T-cell (primary cell): ENCODE data around the gene ASAP2. TPM values are rescaled to one million over a fixed set of nuclear protein-coding genes. Genes with fewer than 3 reads are reported as not detected.
"Not testable (repeated sequence)": the region's sequence is repeated elsewhere in the genome, so short reads cannot be mapped to it uniquely, and the experiment has no call there.

Experiments used
- ATAC-seq, 4 experiments: fragments of 200-7000 bp in 3 of 4; fragments of 150-1000 bp in 1 of 4; cut with Tn5 transposase; replicated peaks in 1 of 4; 1 replicate in 3 of 4; 2 replicates in 1 of 4; pipeline ENCODE4 v1.10.0; 2021; ENCODE audit warnings: moderate library complexity in 3 of 4, mild to moderate bottlenecking in 2 of 4, moderate number of reproducible peaks in 1 of 4
- CTCF ChIA-PET, 2 donors: fragments of 300-600 bp; sonication (Branson Sonifier 250); formaldehyde crosslinking; loops; one replicate each; lab custom pipeline; 2022; ENCODE audit warnings: antibody characterized with exemption in 2 of 2; lab: Charles Lee
- POLR2A ChIA-PET, 2 donors: fragments of 300-600 bp; sonication (Branson Sonifier 250); formaldehyde crosslinking; loops; one replicate each; lab custom pipeline; 2022; ENCODE audit warnings: antibody characterized with exemption in 2 of 2; lab: Charles Lee
- DNase-seq, 35 experiments: peaks; one replicate each; pipeline versions ENCODE4 v3.0.0 to v3.0.0-alpha.2; 2013 to 2023
- H3K27ac ChIP-seq: one replicate; pipeline ENCODE4 v1.5.1; 2013; ENCODE audit warnings: low read length
- H3K27me3 ChIP-seq, 2 experiments: replicated peaks in 1 of 2; 1 replicate in 1 of 2; 2 replicates in 1 of 2; pipeline versions ENCODE4 v1.6.1 to v1.7.0; 2013; ENCODE audit warnings: low read length in 1 of 2, mixed read lengths in 1 of 2; ENCODE audit not compliant: control insufficient read depth in 2 of 2, insufficient read depth in 2 of 2; ENCODE audit errors: extremely low read depth in 1 of 2
- H3K36me3 ChIP-seq, 2 donors: 1 replicate in 1 of 2; 2 replicates in 1 of 2; pipeline versions ENCODE4 v1.6.1 to v1.7.0; 2013; ENCODE audit warnings: low read length in 1 of 2; ENCODE audit not compliant: control insufficient read depth in 2 of 2, insufficient read depth in 1 of 2; ENCODE audit errors: extremely low read depth in 1 of 2
- H3K4me1 ChIP-seq, 2 experiments: 1 replicate in 1 of 2; 2 replicates in 1 of 2; pipeline versions ENCODE4 v1.6.1 to v1.7.0; 2013; ENCODE audit warnings: low read length in 2 of 2, mixed read lengths in 1 of 2; ENCODE audit not compliant: insufficient read depth in 2 of 2, control insufficient read depth in 1 of 2; ENCODE audit errors: extremely low read depth in 1 of 2
- H3K4me3 ChIP-seq, 2 donors: 1 replicate in 1 of 2; 2 replicates in 1 of 2; pipeline versions ENCODE4 v1.5.1 to v1.7.0; 2013; ENCODE audit warnings: mild to moderate bottlenecking in 2 of 2, low read length in 1 of 2, moderate library complexity in 1 of 2; ENCODE audit not compliant: control insufficient read depth in 1 of 2; ENCODE audit errors: extremely low read depth in 1 of 2
- H3K9me3 ChIP-seq: 2 replicates; pipeline ENCODE4 v1.7.0; 2013
- H3K27ac Mint-ChIP-seq, 2 donors: one replicate each; pipeline ENCODE4 v1.8.0; 2020 to 2021; ENCODE audit warnings: mild to moderate bottlenecking in 2 of 2, mixed read lengths in 2 of 2
- H3K27me3 Mint-ChIP-seq, 2 donors: one replicate each; pipeline ENCODE4 v1.8.0; 2021 to 2022; ENCODE audit warnings: mixed read lengths in 2 of 2
- H3K36me3 Mint-ChIP-seq: one replicate; pipeline ENCODE4 v1.8.0; 2021; ENCODE audit warnings: mixed read lengths
- H3K4me1 Mint-ChIP-seq, 3 donors: one replicate each; pipeline ENCODE4 v1.8.0; 2020 to 2022; ENCODE audit warnings: mixed read lengths in 3 of 3, mild to moderate bottlenecking in 1 of 3
- H3K4me3 Mint-ChIP-seq, 3 donors: one replicate each; pipeline ENCODE4 v1.8.0; 2020 to 2022; ENCODE audit warnings: mild to moderate bottlenecking in 3 of 3, mixed read lengths in 3 of 3, moderate library complexity in 3 of 3
- H3K9me3 Mint-ChIP-seq, 3 donors: one replicate each; pipeline ENCODE4 v1.8.0; 2020 to 2022; ENCODE audit warnings: mixed read lengths in 3 of 3
- WGBS: methylation state at CpG from one replicate; pipeline ENCODE4 v1.1.5; 2013; ENCODE audit warnings: missing lambda C conversion rate; ENCODE audit not compliant: insufficient coverage; 5-methylcytosine and 5-hydroxymethylcytosine counted together
- total RNA-seq, 35 experiments: library from RNA in 6 of 35; stranded (reverse) in 6 of 35; fragments of 120-200 nt in 1 of 35; gene quantifications; one replicate each; pipeline versions ENCODE4 v1.2.1 to v1.2.4 and lab custom pipeline; 2013 to 2026

The ASAP2 gene
- total RNA-seq, 5 donors from 2014 or later (not counting 1 experiment from before 2014, with no cell fraction given), result 0.10 to 0.38 (median 0.27) TPM; not detected in 1

- H3K36me3 Mint-ChIP-seq, result no peaks in the 10 kb centered on the region
- POLR2A ChIA-PET, result no interaction called here
- H3K4me3 Mint-ChIP-seq, result no peak overlapping the region
- no peak overlapping the region for H3K4me3 ChIP-seq
- H3K4me1 Mint-ChIP-seq, result peaks cover 2 to 7% (median 3%) of the 10 kb centered on the region in 3 donors
- peaks cover 0 to 20% of the 10 kb centered on the region in 2 experiments for H3K27me3 ChIP-seq
- no peaks in the 10 kb centered on the region for H3K36me3 ChIP-seq
- no peaks in the 10 kb centered on the region for H3K4me1 ChIP-seq
- no peak overlapping the region for H3K27ac ChIP-seq
- no peaks in the 10 kb centered on the region for H3K9me3 ChIP-seq
- no peak for ATAC-seq
- no peak for DNase-seq
- no peaks in the 10 kb centered on the region for H3K9me3 Mint-ChIP-seq
- H3K27ac Mint-ChIP-seq, result no peak overlapping the region
- CTCF ChIA-PET, result no interaction called here
- WGBS, result 81% methylated on average over 3 of the region's 10 CpGs
- H3K27me3 Mint-ChIP-seq, result peaks cover 4 to 8% of the 10 kb centered on the region in 2 donors
Measured at GRCh38 chr2:9264301-9264700, 57.7 kb downstream of the ASAP2 start.

DNA sequence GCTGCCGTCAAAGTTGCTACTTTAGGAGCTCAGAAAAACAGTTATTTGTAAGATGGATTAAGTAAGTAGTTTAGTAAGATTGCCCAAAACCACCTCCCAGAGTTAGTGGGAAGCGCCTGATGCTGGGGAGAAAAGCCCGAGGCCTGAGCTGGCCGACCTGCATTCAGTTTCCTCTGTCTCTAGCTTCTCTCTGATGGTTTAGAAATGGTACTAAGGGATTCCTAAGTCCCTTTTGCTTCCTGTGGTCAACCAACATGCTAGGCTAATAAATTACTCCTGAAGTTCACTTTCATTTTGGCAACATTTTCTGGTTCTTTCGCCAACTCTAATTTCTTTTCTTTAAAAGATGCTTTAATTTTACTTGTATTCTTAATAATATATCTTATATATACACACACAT lies 60.1 kb downstream of the ASAP2 start:
- no peaks in the 10 kb centered on the region for H3K36me3 ChIP-seq
- POLR2A ChIA-PET, result no interaction called here
- H3K4me1 ChIP-seq, result no peaks in the 10 kb centered on the region
- CTCF ChIA-PET, result no interaction called here
- Mint-ChIP-seq H3K4me1 (peaks cover 2 to 7% (median 3%) of the 10 kb centered on the region in 3 donors), H3K27ac (no peak overlapping the region), H3K36me3 (no peaks in the 10 kb centered on the region), H3K9me3 (no peaks in the 10 kb centered on the region), H3K27me3 (peaks cover 4 to 8% of the 10 kb centered on the region in 2 donors), H3K4me3 (no peak overlapping the region)
- no peaks in the 10 kb centered on the region for H3K9me3 ChIP-seq
- ATAC-seq (no peak), DNase-seq (no peak)
- H3K4me3 ChIP-seq, result no peak overlapping the region
- H3K27ac ChIP-seq, result no peak overlapping the region
- WGBS, result no CpG with 5 or more reads among the region's 5 CpGs
- peaks cover 0 to 20% of the 10 kb centered on the region in 2 experiments for H3K27me3 ChIP-seq

GRCh38 chr2:9267286-9267685 lies 60.7 kb downstream of the ASAP2 start:
- DNase-seq, H3K4me1 Mint-ChIP-seq, H3K36me3 ChIP-seq, POLR2A ChIA-PET, H3K4me1 ChIP-seq, H3K27me3 Mint-ChIP-seq, CTCF ChIA-PET, H3K27ac Mint-ChIP-seq, H3K36me3 Mint-ChIP-seq, H3K4me3 ChIP-seq, H3K9me3 Mint-ChIP-seq, H3K27ac ChIP-seq, ATAC-seq, H3K4me3 Mint-ChIP-seq, H3K9me3 ChIP-seq: not testable (repeated sequence)
- WGBS, result no CpG with 5 or more reads among the region's 3 CpGs
- peaks cover 0 to 20% of the 10 kb centered on the region in 2 experiments for H3K27me3 ChIP-seq

GRCh38 chr2:9268301-9269080 lies 61.9 kb downstream of the ASAP2 start:
- Histone ChIP-seq H3K36me3 (no peaks in the 10 kb centered on the region), H3K27ac (no peak overlapping the region), H3K4me3 (no peak overlapping the region), H3K27me3 (peaks cover 0 to 12% of the 10 kb centered on the region in 2 experiments), H3K9me3 (no peaks in the 10 kb centered on the region), H3K4me1 (no peaks in the 10 kb centered on the region)
- ATAC-seq, result no peak
- H3K27me3 Mint-ChIP-seq, result peaks cover 12% of the 10 kb centered on the region in 2 donors
- POLR2A ChIA-PET, result no interaction called here
- no peak overlapping the region for H3K4me3 Mint-ChIP-seq
- H3K36me3 Mint-ChIP-seq, result no peaks in the 10 kb centered on the region
- no peak overlapping the region for H3K27ac Mint-ChIP-seq
- no peak for DNase-seq
- H3K4me1 Mint-ChIP-seq, result peaks cover 0 to 3% (median 1%) of the 10 kb centered on the region in 3 donors
- WGBS, result 80% methylated on average over 13 of the region's 18 CpGs
- peaks cover 0 to 8% (median 4%) of the 10 kb centered on the region in 3 donors for H3K9me3 Mint-ChIP-seq
- CTCF ChIA-PET, result no interaction called here

DNA sequence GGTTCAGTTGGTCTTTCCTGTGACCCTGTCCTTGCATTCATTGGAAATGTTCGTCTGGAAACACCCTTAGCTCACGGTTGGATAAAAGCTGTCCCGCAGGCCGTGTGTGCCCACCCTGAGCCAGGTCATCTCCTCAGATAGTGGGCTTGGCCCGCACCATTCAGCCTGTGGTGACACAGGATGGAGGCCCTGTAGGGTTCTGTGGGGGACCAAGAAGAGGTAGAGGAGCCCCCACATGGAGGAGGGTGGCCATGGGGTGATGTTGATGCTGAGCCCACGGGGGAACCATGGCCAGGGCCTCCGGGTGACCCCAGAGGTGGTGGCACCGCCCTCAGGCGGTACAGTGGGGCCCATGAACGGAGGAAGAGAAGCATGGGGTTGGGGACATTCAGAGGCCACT lies 62.7 kb downstream of the ASAP2 start:
- no peaks in the 10 kb centered on the region for H3K36me3 Mint-ChIP-seq
- CTCF ChIA-PET, result no interaction called here
- no peak overlapping the region for H3K27ac Mint-ChIP-seq
- H3K9me3 Mint-ChIP-seq, result peaks cover 0 to 8% (median 4%) of the 10 kb centered on the region in 3 donors
- Histone ChIP-seq H3K4me1 (no peaks in the 10 kb centered on the region), H3K4me3 (no peak overlapping the region), H3K36me3 (no peaks in the 10 kb centered on the region), H3K9me3 (no peaks in the 10 kb centered on the region), H3K27me3 (peaks cover 0 to 9% of the 10 kb centered on the region in 2 experiments), H3K27ac (no peak overlapping the region)
- peaks cover 9 to 12% of the 10 kb centered on the region in 2 donors for H3K27me3 Mint-ChIP-seq
- no peak for DNase-seq
- H3K4me3 Mint-ChIP-seq, result no peak overlapping the region
- WGBS, result 82% methylated on average over 10 of the region's 10 CpGs
- H3K4me1 Mint-ChIP-seq, result no peaks in the 10 kb centered on the region
- POLR2A ChIA-PET, result no interaction called here
- ATAC-seq, result no peak

DNA sequence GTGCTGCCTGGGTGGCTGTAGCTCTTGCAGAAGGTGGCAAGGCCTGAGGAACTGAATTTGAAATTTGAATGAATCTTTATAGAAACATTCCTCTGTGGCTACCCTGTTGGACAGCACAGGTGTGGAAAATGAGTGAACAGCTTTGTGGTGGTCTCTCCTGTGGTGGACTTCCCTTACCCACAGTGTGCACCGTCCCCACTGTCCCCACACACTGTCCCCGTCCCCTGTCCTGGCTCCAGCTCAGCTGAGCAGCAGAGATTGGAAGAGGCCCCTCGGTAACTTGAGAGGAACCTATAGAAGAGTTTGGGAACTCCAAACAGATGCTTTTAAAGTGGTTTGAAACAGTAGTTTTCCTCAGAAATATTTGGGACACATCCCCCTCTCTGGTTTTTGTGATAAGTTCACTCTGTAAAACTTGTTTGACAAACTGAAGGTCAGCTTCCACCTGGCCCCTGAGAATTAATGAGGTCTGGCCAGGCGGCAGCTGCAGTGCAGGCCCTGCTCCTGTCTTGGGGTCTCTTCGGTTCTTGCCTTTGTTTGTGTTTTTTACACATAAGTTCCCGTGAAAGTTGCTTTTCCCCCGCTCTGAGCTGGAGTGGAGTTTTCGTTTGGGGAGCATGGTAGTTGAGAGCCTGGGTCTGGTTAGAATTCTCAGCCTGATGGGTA lies 63.2 kb downstream of the ASAP2 start:
- ChIA-PET POLR2A (interaction anchor here in 1 of 2 donors (0.6 kb wide), 1 partner anchor 184 kb away, joined by 3 read pairs; no protein-coding TSS in a partner anchor), CTCF (no interaction called here)
- H3K4me3 ChIP-seq, result no peak overlapping the region
- ATAC-seq (no peak), DNase-seq (no peak)
- no peaks in the 10 kb centered on the region for H3K4me1 Mint-ChIP-seq
- H3K9me3 ChIP-seq, result no peaks in the 10 kb centered on the region
- H3K36me3 ChIP-seq, result no peaks in the 10 kb centered on the region
- H3K27ac ChIP-seq, result no peak overlapping the region
- H3K27ac Mint-ChIP-seq, result no peak overlapping the region
- H3K27me3 ChIP-seq, result peaks cover 0 to 8% of the 10 kb centered on the region in 2 experiments
- no peak overlapping the region for H3K4me3 Mint-ChIP-seq
- H3K27me3 Mint-ChIP-seq, result peaks cover 11 to 12% of the 10 kb centered on the region in 2 donors
- 85% methylated on average over 5 of the region's 8 CpGs for WGBS
- no peaks in the 10 kb centered on the region for H3K36me3 Mint-ChIP-seq
- peaks cover 0 to 8% (median 4%) of the 10 kb centered on the region in 3 donors for H3K9me3 Mint-ChIP-seq
- no peaks in the 10 kb centered on the region for H3K4me1 ChIP-seq
